MM.1S (cell line): ENCODE data around the gene HUWE1.

ENCODE experiments used
- DNase-seq: peaks from one replicate; pipeline ENCODE4 v3.0.0-alpha.2; 2015
- H2AFZ ChIP-seq: fragments of 300-600 bp; sonication (generic); 2 replicates; pipeline ENCODE4 v1.6.0; 2016; ENCODE audit warnings: antibody characterized with exemption, low read length
- H3F3A ChIP-seq: fragments of 300-600 bp; sonication (generic); 2 replicates; pipeline ENCODE4 v1.6.1; 2016; ENCODE audit warnings: mild to moderate bottlenecking, antibody characterized with exemption, low read length, moderate library complexity, mixed read lengths; ENCODE audit not compliant: insufficient read depth
- H3K27ac ChIP-seq: fragments of 300-600 bp; sonication (generic); 2 replicates; pipeline ENCODE4 v1.5.1; 2016; ENCODE audit warnings: mild to moderate bottlenecking, low read length
- H3K27me3 ChIP-seq: fragments of 300-600 bp; sonication (generic); replicated peaks from 2 replicates; pipeline ENCODE4 v1.6.0; 2016; ENCODE audit warnings: low read length; ENCODE audit not compliant: insufficient read depth
- H3K36me3 ChIP-seq: fragments of 300-600 bp; sonication (generic); replicated peaks from 2 replicates; pipeline ENCODE4 v1.6.1; 2016; ENCODE audit warnings: mild to moderate bottlenecking, low read length, mixed read lengths; ENCODE audit not compliant: insufficient read depth
- H3K4me1 ChIP-seq: fragments of 300-600 bp; sonication (generic); 2 replicates; pipeline ENCODE4 v1.6.1; 2016; ENCODE audit warnings: low read length, mixed read lengths
- H3K4me2 ChIP-seq: fragments of 300-600 bp; sonication (generic); 2 replicates; pipeline ENCODE4 v1.6.0; 2016; ENCODE audit warnings: low read depth, low read length
- H3K4me3 ChIP-seq: fragments of 300-600 bp; sonication (generic); 2 replicates; pipeline ENCODE4 v1.5.1; 2016; ENCODE audit warnings: low read length, mixed read lengths
- H3K79me2 ChIP-seq: fragments of 300-600 bp; sonication (generic); 2 replicates; pipeline ENCODE4 v1.6.1; 2016; ENCODE audit warnings: mixed run types, low read length, mixed read lengths
- H3K9ac ChIP-seq: fragments of 300-600 bp; sonication (generic); 2 replicates; pipeline ENCODE4 v1.6.1; 2016; ENCODE audit warnings: low read length, mixed read lengths
- H3K9me2 ChIP-seq: fragments of 300-600 bp; sonication (generic); replicated peaks from 2 replicates; pipeline ENCODE4 v1.6.1; 2016; ENCODE audit warnings: mild to moderate bottlenecking, low read length, mixed read lengths; ENCODE audit not compliant: insufficient read depth
- H3K9me3 ChIP-seq: fragments of 300-600 bp; sonication (generic); replicated peaks from 2 replicates; pipeline ENCODE4 v1.6.1; 2016; ENCODE audit warnings: mild to moderate bottlenecking, low read length, mixed read lengths; ENCODE audit not compliant: insufficient read depth
- H4K20me1 ChIP-seq: fragments of 300-600 bp; sonication (generic); 2 replicates; pipeline ENCODE4 v1.6.1; 2016; ENCODE audit warnings: mild to moderate bottlenecking, low read length, moderate library complexity, mixed read lengths; ENCODE audit not compliant: insufficient read depth
- EZH2 ChIP-seq: fragments of 300-600 bp; sonication (generic); optimal IDR thresholded peaks from 2 replicates; pipeline ENCODE3; 2017; ENCODE audit warnings: low read depth, mild to moderate bottlenecking, antibody characterized with exemption, low read length, mixed read lengths
- EZH2phosphoT487 ChIP-seq: fragments of 300-600 bp; sonication (generic); IDR thresholded peaks from 2 replicates; pipeline ENCODE4 v1.6.1; 2018; ENCODE audit warnings: antibody characterized with exemption, low read length
- TF ChIP-seq, protein P1 (sequence below): fragments of 300-600 bp; sonication (generic); IDR thresholded peaks from 2 replicates; pipeline ENCODE4 v1.5.1; 2016; ENCODE audit warnings: antibody characterized with exemption, low read length, mixed read lengths

HUWE1 gene

DNA sequence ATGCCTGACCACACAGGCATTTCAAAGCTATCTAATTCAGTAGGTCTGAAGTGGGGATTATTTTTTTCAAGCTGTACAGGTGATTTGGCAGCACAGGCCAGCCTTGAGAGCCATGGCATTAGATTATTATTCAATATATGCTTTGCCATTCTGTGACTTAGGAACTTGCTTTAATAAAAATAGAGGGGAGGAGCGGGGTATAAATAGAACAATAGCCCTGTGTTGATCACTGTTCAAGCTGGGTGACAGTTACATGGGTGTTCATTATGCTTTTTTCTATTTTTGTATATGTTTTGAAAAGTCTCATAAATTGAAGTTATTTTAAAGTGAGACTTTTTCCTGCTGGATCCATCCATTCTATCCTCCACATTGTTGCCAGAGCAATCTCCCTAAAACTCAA, 20.3 kb downstream of the HUWE1 start:
- DNase-seq: no peak
- Histone ChIP-seq H3F3A (no peaks in the 10 kb centered on the region), H3K4me3 (no peak overlapping the region), H3K36me3 (no peaks in the 10 kb centered on the region), H3K4me1 (no peaks in the 10 kb centered on the region), H3K4me2 (no peak overlapping the region), H2AFZ (no peak overlapping the region), H3K27me3 (no peaks in the 10 kb centered on the region), H3K9me2 (no peaks in the 10 kb centered on the region), H3K79me2 (peaks cover 94% of the 10 kb centered on the region), H3K9me3 (no peaks in the 10 kb centered on the region), H4K20me1 (0 out of 2 replicates have a peak, but pooled peaks cover 2% of the 10 kb centered on the region), H3K9ac (no peak overlapping the region), H3K27ac (no peak overlapping the region)
- TF ChIP-seq EZH2 (no peak), EZH2phosphoT487 (no peak)
- TF ChIP-seq, protein P1, sequence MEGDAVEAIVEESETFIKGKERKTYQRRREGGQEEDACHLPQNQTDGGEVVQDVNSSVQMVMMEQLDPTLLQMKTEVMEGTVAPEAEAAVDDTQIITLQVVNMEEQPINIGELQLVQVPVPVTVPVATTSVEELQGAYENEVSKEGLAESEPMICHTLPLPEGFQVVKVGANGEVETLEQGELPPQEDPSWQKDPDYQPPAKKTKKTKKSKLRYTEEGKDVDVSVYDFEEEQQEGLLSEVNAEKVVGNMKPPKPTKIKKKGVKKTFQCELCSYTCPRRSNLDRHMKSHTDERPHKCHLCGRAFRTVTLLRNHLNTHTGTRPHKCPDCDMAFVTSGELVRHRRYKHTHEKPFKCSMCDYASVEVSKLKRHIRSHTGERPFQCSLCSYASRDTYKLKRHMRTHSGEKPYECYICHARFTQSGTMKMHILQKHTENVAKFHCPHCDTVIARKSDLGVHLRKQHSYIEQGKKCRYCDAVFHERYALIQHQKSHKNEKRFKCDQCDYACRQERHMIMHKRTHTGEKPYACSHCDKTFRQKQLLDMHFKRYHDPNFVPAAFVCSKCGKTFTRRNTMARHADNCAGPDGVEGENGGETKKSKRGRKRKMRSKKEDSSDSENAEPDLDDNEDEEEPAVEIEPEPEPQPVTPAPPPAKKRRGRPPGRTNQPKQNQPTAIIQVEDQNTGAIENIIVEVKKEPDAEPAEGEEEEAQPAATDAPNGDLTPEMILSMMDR: no peak

DNA sequence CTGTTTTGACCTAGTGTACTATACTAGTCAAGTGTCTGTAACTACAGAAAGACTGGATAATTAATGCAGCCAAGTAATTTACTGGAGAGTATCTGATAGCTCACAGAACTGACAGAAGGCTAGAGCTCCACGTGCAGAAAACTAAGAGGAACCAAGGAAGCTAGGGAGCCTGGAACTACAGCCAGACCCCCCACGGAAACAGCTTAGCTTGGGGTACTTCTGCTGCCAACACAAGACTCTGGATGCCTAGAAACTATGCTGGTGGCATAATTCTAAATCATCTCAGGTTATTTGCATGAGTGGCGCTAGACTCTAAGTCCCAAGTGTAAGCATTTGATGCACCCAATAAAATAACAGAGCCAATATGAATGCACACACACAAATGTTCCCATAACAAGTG, 26.5 kb downstream of the HUWE1 start:
- Histone ChIP-seq H2AFZ (no peak overlapping the region), H3K4me3 (no peak overlapping the region), H4K20me1 (0 out of 2 replicates have a peak, but pooled peaks cover 7% of the 10 kb centered on the region), H3K4me2 (no peak overlapping the region), H3K9me3 (no peaks in the 10 kb centered on the region), H3F3A (no peaks in the 10 kb centered on the region), H3K36me3 (no peaks in the 10 kb centered on the region), H3K27me3 (no peaks in the 10 kb centered on the region), H3K9ac (no peak overlapping the region), H3K9me2 (no peaks in the 10 kb centered on the region), H3K27ac (no peak overlapping the region), H3K79me2 (peaks cover 91% of the 10 kb centered on the region), H3K4me1 (no peaks in the 10 kb centered on the region)
- TF ChIP-seq, protein P1: no peak
- no peak for TF ChIP-seq EZH2
- TF ChIP-seq EZH2phosphoT487: no peak
- DNase-seq: no peak

DNA sequence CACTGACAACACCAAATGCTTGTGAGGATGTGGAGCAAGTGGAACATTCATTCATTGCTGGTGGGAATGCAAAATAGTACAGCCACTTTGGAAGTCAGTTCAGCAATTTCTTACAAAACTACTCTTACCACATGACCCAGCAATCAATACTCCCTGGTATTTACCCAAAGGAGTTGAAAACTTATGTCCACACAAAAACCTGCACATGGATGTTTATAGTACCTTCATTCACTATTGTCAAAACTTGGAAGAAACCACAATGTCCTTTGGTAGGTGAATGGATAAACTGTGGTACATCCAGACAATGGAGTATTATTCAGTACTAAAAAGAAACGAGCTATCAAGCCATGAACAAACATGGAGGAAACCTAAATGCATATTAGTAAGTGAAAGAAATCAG, 27.5 kb downstream of the HUWE1 start:
- no peak overlapping the region for H3K27ac ChIP-seq
- H3K4me2 ChIP-seq: no peak overlapping the region
- H3K36me3 ChIP-seq: no peaks in the 10 kb centered on the region
- H3K79me2 ChIP-seq: peaks cover 91% of the 10 kb centered on the region
- H3K4me3 ChIP-seq: no peak overlapping the region
- no peak for TF ChIP-seq EZH2phosphoT487
- no peak for TF ChIP-seq EZH2
- TF ChIP-seq, protein P1: no peak
- H3K9me2 ChIP-seq: no peaks in the 10 kb centered on the region
- H3K27me3 ChIP-seq: no peaks in the 10 kb centered on the region
- H2AFZ ChIP-seq: no peak overlapping the region
- DNase-seq: no peak
- 0 out of 2 replicates have a peak, but pooled peaks cover 7% of the 10 kb centered on the region for H4K20me1 ChIP-seq
- no peaks in the 10 kb centered on the region for H3F3A ChIP-seq
- H3K9me3 ChIP-seq: no peaks in the 10 kb centered on the region
- H3K4me1 ChIP-seq: no peaks in the 10 kb centered on the region
- H3K9ac ChIP-seq: no peak overlapping the region
